Hepatic stellate cell (primary cell): Measurements from ENCODE around the gene POLR1F.
"Not testable (repeated sequence)": the region's sequence is repeated elsewhere in the genome, so short reads cannot be mapped to it uniquely, and the experiment has no call there.

Experiments used
- DNase-seq: peaks from one replicate; pipeline ENCODE4 v3.0.0; 2011; ENCODE audit warnings: low spot score

The POLR1F gene, protein sequence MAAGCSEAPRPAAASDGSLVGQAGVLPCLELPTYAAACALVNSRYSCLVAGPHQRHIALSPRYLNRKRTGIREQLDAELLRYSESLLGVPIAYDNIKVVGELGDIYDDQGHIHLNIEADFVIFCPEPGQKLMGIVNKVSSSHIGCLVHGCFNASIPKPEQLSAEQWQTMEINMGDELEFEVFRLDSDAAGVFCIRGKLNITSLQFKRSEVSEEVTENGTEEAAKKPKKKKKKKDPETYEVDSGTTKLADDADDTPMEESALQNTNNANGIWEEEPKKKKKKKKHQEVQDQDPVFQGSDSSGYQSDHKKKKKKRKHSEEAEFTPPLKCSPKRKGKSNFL

DNA sequence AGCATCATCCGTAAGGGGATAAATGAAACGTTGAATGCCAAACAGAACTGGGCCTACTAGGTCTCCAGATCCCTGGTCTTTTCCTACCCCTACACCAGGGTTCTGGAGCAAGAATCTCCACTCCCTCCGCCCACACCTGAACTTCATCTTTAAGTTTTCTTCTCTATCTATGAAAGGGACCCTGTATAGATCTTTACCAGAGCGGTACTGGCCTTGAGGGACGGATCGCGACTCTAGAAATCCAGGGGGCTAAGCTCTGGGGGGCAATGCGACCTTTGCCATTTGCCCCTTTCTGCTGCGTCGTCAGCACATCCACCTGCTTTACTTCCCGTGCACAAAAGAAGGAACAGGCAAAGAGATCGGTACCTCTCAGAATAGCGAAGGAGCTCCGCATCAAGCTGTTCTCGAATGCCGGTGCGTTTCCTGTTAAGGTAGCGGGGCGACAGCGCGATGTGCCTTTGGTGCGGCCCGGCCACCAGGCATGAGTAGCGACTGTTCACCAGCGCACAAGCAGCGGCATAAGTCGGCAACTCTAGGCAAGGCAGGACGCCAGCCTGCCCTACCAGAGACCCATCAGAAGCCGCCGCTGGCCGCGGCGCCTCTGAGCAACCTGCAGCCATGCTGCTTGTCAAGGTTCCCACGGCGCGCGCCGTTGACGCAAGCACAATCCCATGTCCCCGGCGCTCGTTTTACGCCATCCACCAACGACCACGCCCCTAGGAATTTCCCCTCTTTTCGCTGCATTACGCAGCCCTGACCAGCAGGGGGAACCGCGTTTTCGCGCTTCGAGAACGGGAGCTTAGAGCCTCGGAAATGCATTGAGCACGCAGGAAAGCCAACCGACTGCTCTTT lies at the start of gene POLR1F:
Gene POLR1F (minus strand): TSS at position 641 of the 852 bp plus-strand sequence. CDS start 21 bp downstream, at position 620.
- DNase-seq: peak; percentile 83

DNA sequence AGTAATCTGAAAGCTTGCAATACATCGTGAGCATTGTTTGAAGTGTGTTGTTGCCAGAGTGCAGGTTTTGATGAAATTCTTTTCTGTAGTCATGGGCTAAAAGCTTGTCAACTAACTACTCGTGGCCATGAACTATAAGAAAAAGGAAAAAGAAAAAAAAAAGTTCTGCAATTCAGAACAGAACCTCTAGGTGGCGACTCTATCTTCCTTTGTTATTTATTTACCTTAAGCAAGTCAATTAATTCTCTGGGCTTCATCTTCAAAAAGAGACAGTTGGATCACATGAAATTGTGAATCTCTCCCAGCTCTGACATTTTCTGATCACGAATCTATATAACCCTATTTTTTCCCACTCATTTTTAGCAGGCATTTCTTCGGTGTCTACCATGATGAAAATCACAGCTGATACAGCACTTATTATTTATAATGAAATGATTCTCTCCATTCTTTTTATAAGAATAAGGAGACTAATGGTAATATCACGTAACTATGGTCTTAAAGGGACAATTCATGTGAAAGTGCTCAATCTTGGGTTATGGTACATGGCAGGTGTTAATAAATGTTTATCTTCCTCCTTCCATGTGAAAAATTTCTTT lies 45.8 kb upstream of the POLR1F start:
- DNase-seq: no peak

DNA sequence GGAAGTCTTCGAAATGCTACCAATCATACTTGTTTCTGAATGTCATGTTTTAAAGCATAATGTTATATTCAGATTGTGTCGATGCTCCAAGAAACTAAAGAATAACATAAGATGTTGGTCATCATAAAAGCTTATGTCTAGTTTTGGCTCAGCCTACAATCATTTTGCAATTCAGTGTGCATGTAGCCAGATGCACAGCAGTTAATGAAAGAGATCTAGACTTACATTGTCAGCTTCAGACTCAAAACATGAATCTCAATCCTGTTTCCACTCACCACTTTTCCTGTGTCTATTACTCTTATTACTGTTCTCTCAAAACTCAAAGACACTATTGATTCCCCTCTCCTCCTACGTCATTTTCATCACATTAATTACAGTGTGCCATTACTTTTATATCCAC lies 43.2 kb upstream of the POLR1F start:
- no peak for DNase-seq

DNA sequence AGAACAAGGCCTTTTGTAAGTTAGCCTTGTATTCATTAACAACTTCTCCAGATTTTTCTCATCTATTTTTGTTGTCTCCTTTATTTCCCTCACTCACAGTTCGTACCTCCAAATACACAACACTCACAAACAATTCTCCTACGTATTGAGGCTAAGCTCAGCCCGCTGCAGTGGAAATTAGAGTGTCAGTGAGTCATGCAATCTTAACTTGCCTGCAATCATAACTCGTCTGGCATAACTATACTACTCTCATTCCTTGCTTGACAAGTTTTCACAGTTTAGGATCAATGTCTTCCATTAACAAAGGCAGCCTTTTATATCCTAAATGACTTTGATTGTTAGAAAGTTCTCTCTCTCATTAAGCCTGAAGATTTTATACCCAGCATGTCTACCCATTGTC lies 40.8 kb upstream of the POLR1F start:
- no peak for DNase-seq

DNA sequence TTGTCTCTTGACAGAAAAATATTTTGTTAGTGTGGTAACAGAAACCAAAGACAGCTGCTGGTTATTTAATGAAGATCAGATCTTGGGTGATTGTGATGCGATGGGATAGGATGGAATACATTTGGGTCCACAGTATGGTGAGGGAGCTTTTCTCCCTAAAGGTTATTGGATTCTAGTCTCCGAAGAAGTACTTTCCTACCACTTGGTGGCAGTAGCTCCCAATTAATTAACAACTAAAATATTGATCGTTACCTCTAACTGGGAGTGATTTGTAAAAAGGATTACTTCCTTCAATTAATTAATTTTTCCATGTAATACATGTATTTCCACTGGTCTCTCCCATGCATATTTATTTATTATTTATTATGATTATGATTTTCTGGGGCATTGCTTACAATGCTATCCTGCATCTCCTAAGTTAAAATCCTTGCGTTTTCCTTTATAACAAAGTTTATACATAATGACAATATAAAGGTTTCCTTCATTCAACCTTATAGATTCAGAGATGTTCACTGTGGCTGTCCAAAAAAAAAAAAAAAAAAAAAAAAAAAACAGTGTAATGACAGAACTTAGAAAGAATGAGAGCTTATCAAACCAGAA lies 39.0 kb upstream of the POLR1F start:
- peak; percentile 3 for DNase-seq

DNA sequence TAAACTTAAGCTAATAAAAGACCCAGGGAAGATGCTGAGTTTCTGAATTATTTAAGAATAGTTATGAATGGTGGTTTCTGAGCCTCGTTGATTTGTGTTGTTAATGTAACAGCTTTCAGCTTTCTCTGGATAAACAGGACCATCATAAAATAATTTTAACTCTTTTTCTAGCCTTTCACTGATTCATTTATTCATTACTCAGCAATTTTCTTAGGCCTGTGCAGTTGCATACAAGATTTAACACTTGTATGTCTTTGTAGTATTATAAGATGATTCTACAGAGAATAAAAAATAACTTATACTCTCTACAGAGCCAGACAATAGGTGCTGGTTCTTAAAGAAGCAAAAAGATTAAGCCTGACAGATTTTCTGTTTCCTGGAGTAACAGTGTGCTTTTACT lies 35.2 kb upstream of the POLR1F start:
- DNase-seq: no peak

DNA sequence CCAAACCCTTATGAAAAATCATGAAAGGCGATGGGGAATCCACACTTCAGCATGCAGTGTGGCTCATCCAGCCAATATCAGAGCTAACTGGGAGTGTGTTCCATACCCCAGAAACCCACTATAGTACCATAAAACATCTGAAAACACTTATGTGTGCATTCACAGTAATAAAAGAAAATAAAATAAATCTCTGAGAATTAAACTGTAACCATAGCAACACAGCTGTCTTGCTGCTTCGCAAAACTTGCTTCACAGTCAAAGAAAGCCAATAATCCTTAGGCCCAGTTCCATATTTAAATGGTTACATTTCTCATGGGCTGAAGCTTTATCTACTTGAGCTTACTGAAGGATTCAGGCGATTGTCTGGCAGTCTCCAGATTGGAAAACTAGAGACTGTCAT lies 19.9 kb upstream of the POLR1F start:
- no peak for DNase-seq

DNA sequence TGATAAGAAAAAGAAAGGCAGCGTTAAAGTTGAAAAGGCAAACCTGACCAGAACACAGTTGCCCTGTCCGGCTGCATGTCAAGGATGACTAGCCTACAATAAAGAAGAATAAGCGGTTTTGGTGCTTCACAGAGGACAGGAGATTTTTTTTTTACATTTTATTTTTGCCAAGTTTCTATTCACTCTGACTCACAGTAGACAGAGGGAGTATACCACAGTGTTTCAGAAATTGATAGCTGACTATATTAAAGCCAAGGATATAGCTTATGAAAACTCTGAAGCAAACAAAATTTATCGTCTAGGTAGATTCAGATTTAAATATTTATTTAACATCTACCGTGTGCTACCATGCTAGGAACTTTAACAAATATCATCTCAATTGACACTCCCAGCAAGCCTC lies 16.9 kb upstream of the POLR1F start:
- DNase-seq: no peak

DNA sequence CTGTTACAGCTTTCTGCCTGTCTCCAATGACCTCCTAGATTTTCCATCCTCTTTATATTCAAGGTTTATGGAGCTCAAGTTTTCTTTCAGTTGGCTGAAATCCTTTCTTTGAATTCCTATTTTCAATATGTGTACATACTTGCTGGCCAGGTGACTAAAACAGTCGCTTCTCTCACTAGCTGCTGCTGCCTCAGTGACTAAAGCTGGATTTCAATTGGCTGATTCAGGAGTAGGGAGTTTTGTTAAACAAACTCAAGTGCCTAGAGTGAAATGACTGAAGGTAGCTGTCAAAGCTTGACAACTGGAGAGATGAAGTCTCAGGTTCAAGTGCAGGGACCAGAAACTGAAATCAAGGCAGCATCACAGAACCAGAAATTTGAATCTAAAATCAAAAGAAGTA lies 6.7 kb upstream of the POLR1F start:
- DNase-seq: no peak

DNA sequence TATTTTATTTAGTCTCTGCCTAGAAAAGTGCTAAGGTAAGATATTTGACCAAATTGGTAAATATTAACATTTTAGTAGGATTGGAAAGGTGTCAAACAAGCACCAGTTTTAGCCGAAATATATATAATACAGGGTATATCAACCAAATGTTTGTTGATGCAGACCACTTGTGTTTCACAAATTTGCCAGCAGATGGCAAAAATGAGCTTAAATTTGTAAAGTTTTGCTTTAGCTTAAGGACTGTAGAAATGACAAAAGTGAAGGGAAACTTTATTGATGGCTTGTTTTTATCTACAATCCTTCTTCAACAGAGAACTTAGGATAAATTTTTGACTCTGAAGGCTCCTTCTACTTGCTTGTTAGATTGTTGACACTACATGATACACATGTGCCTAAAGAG lies 4.8 kb upstream of the POLR1F start:
- no peak for DNase-seq

DNA sequence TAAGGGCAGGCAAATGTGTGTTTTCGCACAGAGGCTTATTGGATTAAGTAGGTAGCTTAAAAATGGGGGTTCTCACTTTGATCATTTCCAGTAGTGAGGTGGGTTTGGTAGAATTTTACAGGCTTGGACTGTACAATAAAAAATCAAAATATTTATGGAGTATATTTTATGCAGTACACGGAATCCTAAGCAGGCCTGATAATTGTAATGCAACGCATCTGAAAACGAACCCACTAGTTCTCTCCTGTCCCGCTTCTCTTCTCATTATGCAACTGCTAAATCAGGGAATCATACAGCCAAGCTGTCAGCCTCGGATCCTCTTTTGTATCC lies 377 bp upstream of the POLR1F start:
- no peak for DNase-seq

DNA sequence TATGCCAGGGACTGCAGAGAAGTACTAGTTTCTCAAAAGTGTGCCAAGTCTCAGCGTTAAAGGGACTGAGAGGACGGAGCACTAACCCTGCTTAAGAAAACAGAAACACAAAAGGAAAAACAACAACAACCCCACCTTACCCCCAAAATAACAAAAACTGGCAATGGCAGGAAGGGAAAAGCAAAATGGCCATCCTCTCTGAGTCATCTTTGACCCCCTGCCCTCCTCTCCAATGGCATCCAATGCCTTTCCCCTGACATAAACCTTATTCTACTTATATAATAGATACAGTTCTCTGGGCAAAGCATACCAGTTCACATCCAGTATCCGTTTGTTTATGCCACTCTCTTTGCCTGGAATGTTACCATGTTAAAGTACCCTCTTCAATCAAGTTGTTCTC lies 1.6 kb downstream of the POLR1F start:
- DNase-seq: no peak

DNA sequence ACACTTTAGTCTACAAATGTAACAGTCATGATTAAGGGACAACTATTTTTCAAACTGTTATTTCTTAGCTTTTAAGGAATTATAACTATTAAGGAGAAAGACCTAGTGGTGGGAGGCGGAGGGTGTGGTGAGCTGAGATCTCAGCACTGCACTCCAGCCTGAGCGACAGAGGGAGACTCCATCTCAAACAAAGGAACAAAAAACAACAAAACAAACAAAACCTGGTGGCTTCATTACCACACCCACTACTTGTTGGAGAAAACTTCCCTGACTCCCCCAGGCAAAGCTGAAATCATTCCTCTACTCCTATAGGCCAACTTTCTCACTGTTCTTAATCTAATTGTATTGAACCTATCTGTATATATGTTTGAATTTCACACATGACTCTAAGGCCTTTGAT lies 3.2 kb downstream of the POLR1F start:
- no peak for DNase-seq

DNA sequence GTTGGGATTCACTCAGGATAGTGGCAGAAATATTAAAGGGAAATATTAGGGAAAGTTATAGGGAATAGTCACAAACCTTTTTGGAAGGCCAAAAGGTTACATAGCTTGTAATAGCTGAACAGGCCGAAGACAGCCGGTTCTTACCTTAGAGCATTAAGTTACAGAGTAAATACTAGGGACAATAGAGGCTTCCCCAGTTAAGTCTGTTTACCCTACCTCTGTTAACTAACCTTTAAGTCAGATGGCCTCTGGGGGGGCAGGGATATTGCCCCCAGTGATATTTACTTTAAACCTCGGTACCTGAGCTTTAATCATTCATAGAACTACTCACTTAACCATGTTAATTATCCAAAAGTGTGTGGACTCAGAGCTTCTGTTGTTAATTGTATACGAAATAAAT lies 7.4 kb downstream of the POLR1F start:
- no peak for DNase-seq

DNA sequence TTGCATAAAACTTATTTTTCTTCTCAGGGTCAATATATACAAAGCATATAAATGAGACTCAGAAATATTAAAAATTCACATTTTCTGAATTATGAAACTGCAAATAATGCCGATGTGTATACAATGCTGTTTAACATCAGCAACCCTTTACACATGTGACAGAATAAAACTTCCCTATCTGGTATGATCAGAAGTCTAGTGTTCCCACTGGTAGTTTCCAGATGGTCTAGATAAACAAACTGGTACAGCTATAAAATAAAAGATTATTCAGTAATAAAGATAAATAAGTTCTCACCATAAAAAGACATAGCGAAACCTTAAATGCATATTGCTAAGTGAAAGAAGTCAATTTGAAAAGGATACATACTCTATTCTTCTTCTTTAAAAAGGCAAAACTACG lies 7.9 kb downstream of the POLR1F start:
- no peak for DNase-seq

DNA sequence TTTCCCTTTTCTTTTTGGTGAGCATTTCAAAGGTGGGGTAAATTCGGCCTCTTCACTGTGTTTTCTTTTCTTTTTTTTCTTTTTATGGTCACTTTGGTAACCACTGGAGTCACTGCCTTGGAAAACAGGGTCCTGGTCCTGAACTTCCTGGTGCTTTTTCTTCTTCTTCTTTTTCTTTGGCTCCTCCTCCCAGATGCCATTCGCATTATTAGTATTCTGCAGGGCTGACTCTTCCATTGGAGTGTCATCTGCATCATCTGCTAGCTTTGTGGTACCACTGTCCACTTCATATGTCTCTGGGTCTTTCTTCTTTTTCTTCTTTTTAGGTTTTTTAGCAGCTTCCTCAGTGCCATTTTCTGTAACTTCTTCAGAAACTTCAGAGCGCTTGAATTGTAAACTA lies 10.5 kb downstream of the POLR1F start:
- DNase-seq: no peak

DNA sequence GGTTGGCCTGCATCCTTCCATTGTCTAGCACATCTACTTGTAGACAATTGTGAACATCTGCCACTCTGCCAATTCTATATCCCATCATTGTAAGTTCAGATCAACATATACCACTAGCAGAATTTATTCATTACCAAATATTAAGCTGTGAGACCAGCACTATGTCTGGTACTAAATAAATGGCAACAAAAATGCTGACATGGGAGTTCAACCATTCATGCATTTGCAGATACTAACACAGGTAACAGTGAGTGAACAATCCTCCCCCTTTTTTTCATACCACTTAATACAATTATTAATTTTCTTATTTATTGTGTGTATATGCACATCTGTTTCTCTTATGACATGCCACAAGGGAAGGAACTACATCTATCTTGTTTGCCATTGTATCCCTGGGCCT lies 11.9 kb downstream of the POLR1F start:
- no peak for DNase-seq

DNA sequence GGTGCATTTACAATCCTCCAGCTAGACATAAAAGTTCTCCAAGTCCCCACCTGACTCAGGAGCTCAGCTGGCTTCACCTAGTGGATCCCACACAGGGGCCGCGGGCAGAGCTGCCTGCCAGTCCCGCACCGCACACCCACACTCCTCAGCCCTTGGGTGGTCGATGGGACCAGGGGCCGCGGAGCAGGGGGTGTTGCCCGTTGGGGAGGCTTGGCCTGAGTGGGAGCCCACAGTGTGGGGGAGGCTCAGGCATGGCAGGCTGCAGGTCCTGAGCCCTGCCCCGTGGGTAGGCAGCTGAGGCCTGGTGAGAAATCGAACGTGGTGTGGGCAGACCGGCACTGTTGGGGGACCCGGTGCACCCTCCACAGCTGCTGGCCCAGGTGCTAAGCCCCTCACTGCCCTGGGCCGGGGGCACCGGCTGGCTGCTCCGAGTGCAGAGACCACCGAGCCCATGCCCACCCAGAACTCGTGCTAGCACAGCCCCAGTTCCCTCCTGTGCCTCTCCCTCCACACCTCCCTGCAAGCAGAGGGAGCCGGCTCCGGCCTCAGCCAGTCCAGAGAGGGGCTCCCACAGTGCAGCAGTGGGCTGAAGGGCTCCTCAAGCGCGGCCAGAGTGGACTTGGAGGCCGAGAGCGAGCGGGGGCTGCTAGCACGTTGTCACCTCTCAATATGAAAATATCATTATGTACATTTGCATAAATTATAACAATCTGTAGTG lies 16.6 kb downstream of the POLR1F start:
- no peak for DNase-seq

DNA sequence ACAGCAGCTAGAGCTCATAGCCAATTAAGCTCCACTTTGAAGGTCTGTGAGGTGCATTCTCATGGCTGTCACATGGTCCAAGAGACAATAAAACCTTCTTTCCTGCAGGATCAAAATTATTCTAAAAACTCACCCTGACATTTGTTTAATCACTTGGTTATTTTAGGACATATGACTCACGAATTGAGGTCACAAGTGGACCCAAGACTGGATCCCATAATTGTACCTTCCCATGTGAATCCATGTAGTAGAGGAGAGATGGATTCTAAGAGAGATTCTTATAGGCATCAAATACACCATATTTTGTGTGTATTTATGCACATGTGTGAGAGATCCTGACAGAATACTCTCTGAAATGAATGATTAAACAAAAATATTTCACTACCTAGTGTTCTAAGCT lies 18.1 kb downstream of the POLR1F start:
- no peak for DNase-seq

DNA sequence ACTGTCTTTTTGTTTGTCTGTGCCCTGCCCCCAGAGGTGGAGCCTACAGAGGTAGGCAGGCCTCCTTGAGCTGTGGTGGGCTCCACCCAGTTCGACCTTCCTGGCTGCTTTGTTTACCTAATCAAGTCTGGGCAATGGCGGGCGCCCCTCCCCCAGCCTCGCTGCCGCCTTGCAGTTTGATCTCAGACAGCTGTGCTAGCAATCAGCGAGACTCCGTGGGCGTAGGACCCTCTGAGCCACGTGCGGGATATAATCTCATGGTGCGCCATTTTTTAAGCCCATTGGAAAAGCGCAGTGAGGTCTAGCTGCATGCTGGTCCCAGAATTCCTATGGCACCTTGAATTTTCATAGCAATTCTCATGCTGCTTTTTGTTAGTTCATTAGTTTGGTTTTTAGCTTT lies 19.7 kb downstream of the POLR1F start:
- DNase-seq: not testable (repeated sequence)

DNA sequence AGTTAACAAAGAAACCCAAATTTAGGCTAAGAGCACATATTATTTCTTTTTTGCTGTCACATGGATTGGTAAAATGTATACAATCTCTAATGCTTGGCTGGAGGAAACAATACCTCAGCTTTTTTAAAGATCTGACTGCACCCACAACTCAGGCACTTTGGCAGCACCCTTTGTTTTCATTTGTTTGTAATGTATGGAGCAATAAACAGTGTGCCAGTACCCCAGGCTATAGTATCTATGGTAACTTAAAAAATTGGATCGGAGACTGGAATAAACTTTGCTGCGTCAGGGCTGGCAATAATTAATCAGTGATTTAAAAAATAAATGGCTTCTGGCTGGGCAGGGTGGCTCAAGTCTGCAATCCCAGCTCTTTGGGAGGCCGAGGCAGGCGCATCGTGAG lies 27.2 kb downstream of the POLR1F start:
- no peak for DNase-seq

DNA sequence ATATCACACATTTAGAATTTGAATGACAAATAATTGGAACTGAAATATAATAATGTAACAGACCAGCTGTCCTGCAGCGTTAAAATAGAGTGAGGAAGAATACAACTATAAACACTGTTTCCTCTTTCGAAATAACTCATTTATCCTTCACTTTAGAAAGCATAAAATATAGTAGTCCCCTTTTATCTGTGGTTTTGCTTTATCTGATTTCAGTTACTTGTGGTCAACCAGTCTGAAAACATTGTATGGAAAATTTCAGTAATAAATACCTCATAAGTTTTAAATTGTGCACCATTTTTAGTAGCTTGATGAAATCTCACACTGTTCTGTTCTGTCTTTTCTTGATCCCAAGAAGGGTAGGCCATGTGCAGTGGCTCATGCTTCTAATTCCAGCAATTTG lies 31.7 kb downstream of the POLR1F start:
- DNase-seq: no peak
